GM19099 (cell line): Measurements from ENCODE around the gene LYZ.

Experiments
- POLR2A ChIP-seq: IDR thresholded peaks from 3 replicates; pipeline ENCODE4 v1.6.1; 2011; ENCODE audit warnings: low read depth; ENCODE audit not compliant: insufficient read length; ENCODE audit errors: extremely low read depth

The LYZ gene

GRCh38 chr12:69348162-69348938 lies at the start of gene LYZ:
LYZ (plus strand) TSS chr12:69348381; CDS start chr12:69348409, 28 bp downstream.
- no peak for TF ChIP-seq POLR2A

GRCh38 chr12:69298947-69299346 lies 49.2 kb upstream of the LYZ start:
- TF ChIP-seq POLR2A = no peak

- TF ChIP-seq POLR2A = no peak
Observed at GRCh38 chr12:69304284-69304683, 43.9 kb upstream of the LYZ start.

GRCh38 chr12:69309461-69309860 lies 38.7 kb upstream of the LYZ start:
- no peak for TF ChIP-seq POLR2A

GRCh38 chr12:69313209-69313608 lies 35.0 kb upstream of the LYZ start:
- TF ChIP-seq POLR2A = no peak

GRCh38 chr12:69318225-69318624 lies 30.0 kb upstream of the LYZ start:
- TF ChIP-seq POLR2A = no peak

GRCh38 chr12:69321351-69321750 lies 26.8 kb upstream of the LYZ start:
- no peak for TF ChIP-seq POLR2A

GRCh38 chr12:69324797-69325466 lies 23.2 kb upstream of the LYZ start:
- no peak for TF ChIP-seq POLR2A

GRCh38 chr12:69328426-69328825 lies 19.8 kb upstream of the LYZ start:
- no peak for TF ChIP-seq POLR2A

GRCh38 chr12:69329669-69330428 lies 18.3 kb upstream of the LYZ start:
- peak; percentile 17 for TF ChIP-seq POLR2A

- TF ChIP-seq POLR2A = peak; percentile 47
Observed at GRCh38 chr12:69330475-69331473, 17.4 kb upstream of the LYZ start.

- TF ChIP-seq POLR2A = no peak
Observed at GRCh38 chr12:69331519-69331908, 16.7 kb upstream of the LYZ start.

- TF ChIP-seq POLR2A = no peak
Observed at GRCh38 chr12:69331909-69332684, 16.1 kb upstream of the LYZ start.
